Lower leg skin (tissue), 4 donors: ENCODE measurements around the gene XYLT1. TPM values are rescaled to one million over a fixed set of nuclear protein-coding genes. Genes with fewer than 3 reads are reported as not detected.

ENCODE experiments used
- DNase-seq, 2 donors: peaks; one replicate each; pipeline ENCODE4 v3.0.0-alpha.2; 2019; ENCODE audit warnings: low spot score in 2 of 2
- H3K4me3 ChIP-seq: fragments of 200-600 bp; sonication (generic); 2 replicates; pipeline ENCODE4 v1.5.1; 2017; ENCODE audit warnings: mild to moderate bottlenecking, low read depth; ENCODE audit not compliant: poor library complexity, severe bottlenecking
- POLR2A ChIP-seq, 2 donors: fragments of 450-650 bp; IDR thresholded peaks; one replicate each; pipeline ENCODE4 v1.6.1; 2016 to 2017; ENCODE audit warnings: antibody characterized with exemption in 2 of 2, mild to moderate bottlenecking in 1 of 2, moderate library complexity in 1 of 2
- WGBS, 2 donors: methylation state at CpG; one replicate each; pipeline ENCODE4 v1.1.5; 2018; 5-methylcytosine and 5-hydroxymethylcytosine counted together
- intact Hi-C: fragments of 100-400 bp; cut with DNase I; formaldehyde crosslinking; loops from one replicate; pipeline ENCODE4 v1.15.0; 2023; ENCODE audit warnings: low total_unique reads
- total RNA-seq, 4 donors: library from RNA; depleted of rRNA; stranded (reverse); fragments of >200 nt; gene quantifications; one replicate each; pipeline ENCODE4 v1.1.0, GENCODE V29; 2016
- TF ChIP-seq, protein P1 (sequence below), 3 donors: fragments of 450-650 bp; IDR thresholded peaks; one replicate each; pipeline ENCODE4 v1.5.1; 2016; ENCODE audit warnings: antibody characterized with exemption in 3 of 3, mild to moderate bottlenecking in 3 of 3, moderate library complexity in 2 of 3

Gene XYLT1
- total RNA-seq, 4 donors from 2014 or later = 17.2 to 20.3 (median 19.7) TPM

DNA sequence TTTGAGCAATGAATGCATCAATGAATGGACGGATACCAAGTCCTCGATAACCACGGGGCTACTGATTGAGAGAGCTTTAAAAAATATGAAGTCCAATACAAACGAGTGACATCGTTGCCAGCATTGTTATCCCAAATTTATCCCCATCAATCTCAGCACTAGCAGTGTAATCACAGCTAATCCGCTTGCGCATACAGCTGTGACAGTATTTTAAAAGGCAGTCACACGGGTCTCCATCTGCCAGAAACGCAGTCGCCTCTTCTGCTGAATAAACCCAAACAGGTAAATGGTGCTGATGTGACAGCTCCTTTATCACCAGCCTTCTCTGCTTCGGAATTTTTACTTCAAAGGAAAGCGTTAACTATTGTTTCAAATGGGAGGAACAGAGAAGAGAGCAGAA is 311.1 kb downstream of the XYLT1 start:
- intact Hi-C loops = no loop called here
- 78 to 79% methylated on average over 12 of the region's 12 CpGs for WGBS, 2 donors
- DNase-seq = no peak
- H3K4me3 ChIP-seq = no peak overlapping the region
- no peak for TF ChIP-seq POLR2A (IDR thresholded peaks at IDR 0.05)
- TF ChIP-seq, protein P1, sequence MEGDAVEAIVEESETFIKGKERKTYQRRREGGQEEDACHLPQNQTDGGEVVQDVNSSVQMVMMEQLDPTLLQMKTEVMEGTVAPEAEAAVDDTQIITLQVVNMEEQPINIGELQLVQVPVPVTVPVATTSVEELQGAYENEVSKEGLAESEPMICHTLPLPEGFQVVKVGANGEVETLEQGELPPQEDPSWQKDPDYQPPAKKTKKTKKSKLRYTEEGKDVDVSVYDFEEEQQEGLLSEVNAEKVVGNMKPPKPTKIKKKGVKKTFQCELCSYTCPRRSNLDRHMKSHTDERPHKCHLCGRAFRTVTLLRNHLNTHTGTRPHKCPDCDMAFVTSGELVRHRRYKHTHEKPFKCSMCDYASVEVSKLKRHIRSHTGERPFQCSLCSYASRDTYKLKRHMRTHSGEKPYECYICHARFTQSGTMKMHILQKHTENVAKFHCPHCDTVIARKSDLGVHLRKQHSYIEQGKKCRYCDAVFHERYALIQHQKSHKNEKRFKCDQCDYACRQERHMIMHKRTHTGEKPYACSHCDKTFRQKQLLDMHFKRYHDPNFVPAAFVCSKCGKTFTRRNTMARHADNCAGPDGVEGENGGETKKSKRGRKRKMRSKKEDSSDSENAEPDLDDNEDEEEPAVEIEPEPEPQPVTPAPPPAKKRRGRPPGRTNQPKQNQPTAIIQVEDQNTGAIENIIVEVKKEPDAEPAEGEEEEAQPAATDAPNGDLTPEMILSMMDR (IDR thresholded peaks at IDR 0.05) = no peak

DNA sequence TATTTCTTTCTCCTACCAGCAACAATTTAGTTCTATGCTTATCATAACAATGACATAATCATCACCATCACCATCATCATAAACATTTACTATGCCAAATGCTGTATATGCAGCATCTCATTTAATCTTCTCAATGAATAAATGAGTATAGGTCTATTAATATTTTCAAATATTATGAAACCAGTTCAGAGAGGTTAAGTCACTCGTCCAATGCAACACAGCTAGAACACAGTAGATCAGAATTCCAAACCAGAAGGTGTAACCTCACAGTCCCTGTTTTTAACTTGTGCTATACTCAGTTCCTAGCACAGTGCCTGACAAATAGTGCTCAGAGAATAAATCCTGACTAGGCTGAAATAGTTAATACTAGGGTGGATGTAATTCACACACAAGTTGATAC is 314.8 kb downstream of the XYLT1 start:
- 94 to 97% methylated on average over 1 of the region's 1 CpG for WGBS, 2 donors
- no peak for DNase-seq
- TF ChIP-seq POLR2A (IDR thresholded peaks at IDR 0.05) = no peak
- TF ChIP-seq, protein P1 (IDR thresholded peaks at IDR 0.05) = no peak
- H3K4me3 ChIP-seq = no peak overlapping the region
- intact Hi-C loops = no loop called here

DNA sequence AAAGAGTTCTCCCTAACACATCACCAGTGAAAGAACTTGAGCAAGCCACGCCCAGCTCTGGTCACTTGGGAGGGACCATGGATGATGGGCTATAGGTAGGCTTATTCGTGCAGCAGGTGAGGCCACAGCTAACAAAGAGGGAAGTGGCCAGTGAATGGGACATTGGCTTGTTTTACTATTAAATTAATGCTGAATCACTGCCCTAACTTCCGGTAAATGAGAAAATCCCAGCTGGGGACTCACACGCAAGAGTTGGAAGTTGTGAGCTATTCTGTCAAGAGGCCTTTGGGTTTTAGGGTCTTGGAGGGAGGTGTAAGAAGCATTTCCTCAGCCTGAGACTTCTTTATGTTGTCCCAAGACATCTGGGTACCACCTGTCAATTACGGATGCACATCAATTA is 315.3 kb downstream of the XYLT1 start:
- 79 to 96% methylated on average over 5 of the region's 5 CpGs for WGBS, 2 donors
- no peak for DNase-seq
- intact Hi-C loops = no loop called here
- H3K4me3 ChIP-seq = no peak overlapping the region
- no peak for TF ChIP-seq POLR2A (IDR thresholded peaks at IDR 0.05)
- TF ChIP-seq, protein P1 (IDR thresholded peaks at IDR 0.05) = no peak

DNA sequence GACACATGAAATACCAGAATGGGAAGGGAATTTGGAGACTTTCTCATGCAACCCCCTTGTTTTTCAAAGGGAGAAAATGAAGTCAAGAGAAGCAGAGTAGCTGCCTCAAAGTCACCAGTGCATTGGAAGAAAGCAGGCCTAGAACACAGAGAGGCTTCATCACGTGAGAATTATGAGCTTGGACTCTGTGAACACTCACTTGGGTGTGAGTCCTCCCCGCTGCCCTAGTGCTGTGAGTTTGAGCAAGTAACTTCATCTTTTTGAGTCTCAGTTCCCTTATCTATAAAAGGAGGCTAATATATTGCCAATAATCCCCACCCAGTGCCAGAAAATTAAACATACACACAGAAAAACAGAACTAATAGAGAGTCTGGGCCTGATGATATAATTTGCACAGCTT is 315.8 kb downstream of the XYLT1 start:
- no peak for DNase-seq
- H3K4me3 ChIP-seq = no peak overlapping the region
- intact Hi-C loops = no loop called here
- WGBS, 2 donors = 79 to 89% methylated on average over 2 of the region's 2 CpGs
- TF ChIP-seq POLR2A (IDR thresholded peaks at IDR 0.05) = no peak
- TF ChIP-seq, protein P1 (IDR thresholded peaks at IDR 0.05) = no peak

DNA sequence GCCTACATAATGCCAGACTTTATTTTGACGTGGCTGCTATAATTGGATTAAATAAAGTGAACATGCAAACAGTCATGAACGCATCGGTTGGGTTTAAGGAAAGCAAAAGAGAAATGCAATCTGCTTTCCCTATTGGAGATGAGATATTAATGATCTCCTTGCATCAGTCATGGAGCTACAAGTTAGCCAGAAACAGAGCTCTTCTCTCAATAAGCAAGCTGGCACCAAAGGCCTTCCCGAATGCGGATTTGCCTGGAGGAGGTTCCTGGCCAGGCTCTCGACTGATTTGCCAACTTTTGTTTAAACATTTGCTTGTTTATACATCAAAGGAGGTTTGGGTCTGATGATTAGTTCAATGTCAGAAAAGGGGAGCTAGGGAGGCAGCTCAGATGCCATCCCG is 318.4 kb downstream of the XYLT1 start:
- no peak for TF ChIP-seq POLR2A (IDR thresholded peaks at IDR 0.05)
- TF ChIP-seq, protein P1 (IDR thresholded peaks at IDR 0.05) = no peak
- WGBS, 2 donors = 79 to 80% methylated on average over 7 of the region's 7 CpGs
- no peak for DNase-seq
- no peak overlapping the region for H3K4me3 ChIP-seq
- intact Hi-C loops = no loop called here

DNA sequence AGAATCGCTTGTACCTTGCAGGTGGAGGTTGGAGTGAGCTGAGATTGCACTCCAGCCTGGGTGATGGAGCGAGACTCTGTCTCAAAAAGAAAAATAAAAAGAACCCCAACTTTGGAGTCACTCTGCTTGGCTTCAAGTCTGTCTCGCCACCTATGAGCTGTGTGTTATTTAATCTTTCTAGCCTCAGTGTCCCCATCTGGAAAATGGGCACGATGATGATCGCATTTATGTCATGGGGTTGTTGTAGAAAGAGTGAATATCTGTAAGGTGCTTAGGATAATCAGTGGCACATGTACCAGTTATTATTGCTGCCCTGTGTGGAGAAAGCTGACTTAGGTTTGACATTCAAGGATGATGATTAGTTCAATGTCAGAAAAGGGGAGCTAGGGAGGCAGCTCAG is 319.4 kb downstream of the XYLT1 start:
- TF ChIP-seq, protein P1 (IDR thresholded peaks at IDR 0.05) = no peak
- TF ChIP-seq POLR2A (IDR thresholded peaks at IDR 0.05) = no peak
- no peak overlapping the region for H3K4me3 ChIP-seq
- WGBS, 2 donors = 94 to 97% methylated on average over 5 of the region's 5 CpGs
- intact Hi-C loops = no loop called here
- no peak for DNase-seq
